HEK293 (cell line): ENCODE measurements around the gene DDX51.

Experiments used
- CTCF ChIA-PET: fragments of 350-600 bp; formaldehyde crosslinking; extraction: SDS; loops from one replicate; lab custom pipeline; 2021; ENCODE audit warnings: antibody characterized with exemption; lab: Yijun Ruan, JAX
- POLR2A ChIA-PET: fragments of 300-600 bp; formaldehyde crosslinking; extraction: SDS; loops from one replicate; lab custom pipeline; 2020; ENCODE audit warnings: antibody characterized with exemption, inconsistent platforms; lab: Yijun Ruan, JAX
- H3K27ac ChIP-seq: fragments of 200-500 bp; sonication (Bioruptor generic); 2 replicates; pipeline ENCODE4 v1.5.1; 2014; ENCODE audit warnings: low read depth, low read length, control low read depth, inconsistent platforms; ENCODE audit errors: extremely low read depth
- H3K36me3 ChIP-seq, 2 experiments: fragments of 200-500 bp in 1 of 2; sonication (Bioruptor generic) in 1 of 2; 1 replicate in 1 of 2; 2 replicates in 1 of 2; pipeline ENCODE4 v1.5.1; 2014 to 2017; ENCODE audit warnings: inconsistent platforms in 2 of 2, low read length in 2 of 2; ENCODE audit not compliant: control insufficient read depth in 2 of 2, insufficient read depth in 1 of 2
- H3K4me1 ChIP-seq: fragments of 200-500 bp; sonication (Bioruptor generic); 2 replicates; pipeline ENCODE4 v1.5.1; 2014; ENCODE audit warnings: mild to moderate bottlenecking, low read length, inconsistent platforms; ENCODE audit not compliant: control insufficient read depth, insufficient read depth
- H3K4me3 ChIP-seq: 2 replicates; pipeline ENCODE4 v1.5.1; 2011; ENCODE audit warnings: low read depth, mild to moderate bottlenecking, control low read depth, low read length, moderate library complexity
- H3K9me3 ChIP-seq: fragments of 200-500 bp; sonication (Bioruptor generic); 2 replicates; pipeline ENCODE4 v1.5.1; 2014; ENCODE audit warnings: low read depth, low read length, inconsistent platforms; ENCODE audit not compliant: control insufficient read depth, insufficient read depth
- EGR2 ChIP-seq: fragments of 450-650 bp; formaldehyde crosslinking; IDR thresholded peaks from 2 replicates; pipeline ENCODE4 v1.5.1; 2016; ENCODE audit warnings: low read depth, missing biosample characterization, missing genetic modification characterization
- GLI2 ChIP-seq: fragments of 450-650 bp; formaldehyde crosslinking; IDR thresholded peaks from 2 replicates; pipeline ENCODE4; 2017; ENCODE audit warnings: missing biosample characterization, missing genetic modification characterization, low read depth, borderline replicate concordance
- KLF7 ChIP-seq: fragments of 450-650 bp; formaldehyde crosslinking; IDR thresholded peaks from 2 replicates; pipeline ENCODE4 v1.5.1; 2016; ENCODE audit warnings: missing biosample characterization, missing genetic modification characterization, borderline replicate concordance
- KLF8 ChIP-seq: fragments of 450-650 bp; formaldehyde crosslinking; IDR thresholded peaks from 2 replicates; pipeline ENCODE4 v1.5.1; 2016; ENCODE audit warnings: missing biosample characterization, missing genetic modification characterization
- OVOL3 ChIP-seq: fragments of 450-650 bp; formaldehyde crosslinking; IDR thresholded peaks from 2 replicates; pipeline ENCODE4 v1.5.1; 2016; ENCODE audit warnings: missing biosample characterization, missing genetic modification characterization
- REPIN1 ChIP-seq: fragments of 450-650 bp; formaldehyde crosslinking; IDR thresholded peaks from 2 replicates; pipeline ENCODE4 v1.5.1; 2017; ENCODE audit warnings: missing biosample characterization, missing genetic modification characterization, low read depth
- ZFHX2 ChIP-seq: fragments of 450-650 bp; formaldehyde crosslinking; conservative IDR thresholded peaks from 2 replicates; pipeline ENCODE4 v1.5.1; 2016; ENCODE audit warnings: missing biosample characterization, missing genetic modification characterization
- ZFP69B ChIP-seq: fragments of 450-650 bp; formaldehyde crosslinking; IDR thresholded peaks from 2 replicates; pipeline ENCODE4 v1.5.1; 2016; ENCODE audit warnings: missing biosample characterization, missing genetic modification characterization
- ZNF266 ChIP-seq: fragments of 450-650 bp; formaldehyde crosslinking; IDR thresholded peaks from 2 replicates; pipeline ENCODE4 v1.5.1; 2016; ENCODE audit warnings: missing biosample characterization, missing genetic modification characterization, low read depth
- ZNF544 ChIP-seq: fragments of 450-650 bp; formaldehyde crosslinking; IDR thresholded peaks from 2 replicates; pipeline ENCODE4 v1.5.0; 2017; ENCODE audit warnings: missing biosample characterization, missing genetic modification characterization
- ZNF558 ChIP-seq: fragments of 450-650 bp; formaldehyde crosslinking; IDR thresholded peaks from 2 replicates; pipeline ENCODE4 v1.5.1; 2016; ENCODE audit warnings: missing biosample characterization, missing genetic modification characterization
- ZNF600 ChIP-seq: fragments of 450-650 bp; formaldehyde crosslinking; IDR thresholded peaks from 2 replicates; pipeline ENCODE4 v1.5.1; 2016; ENCODE audit warnings: missing biosample characterization, missing genetic modification characterization
- ZNF677 ChIP-seq: fragments of 450-650 bp; IDR thresholded peaks from 2 replicates; pipeline ENCODE4 v1.5.0; 2018; ENCODE audit warnings: missing biosample characterization, mild to moderate bottlenecking, missing genetic modification characterization, moderate library complexity
- ZNF776 ChIP-seq: fragments of 450-650 bp; formaldehyde crosslinking; IDR thresholded peaks from 2 replicates; pipeline ENCODE4 v1.5.0; 2017; ENCODE audit warnings: missing biosample characterization, missing genetic modification characterization, borderline replicate concordance
- TF ChIP-seq, protein P1 (sequence below): fragments of 450-650 bp; formaldehyde crosslinking; IDR thresholded peaks from 2 replicates; pipeline ENCODE4 v1.5.1; 2016; ENCODE audit warnings: missing biosample characterization, missing genetic modification characterization
- TF ChIP-seq, protein P2 (sequence below): fragments of 450-650 bp; formaldehyde crosslinking; IDR thresholded peaks from 2 replicates; pipeline ENCODE4 v1.5.1; 2016; ENCODE audit warnings: missing biosample characterization, missing genetic modification characterization
- TF ChIP-seq, protein P3 (sequence below): fragments of 450-650 bp; formaldehyde crosslinking; IDR thresholded peaks from 2 replicates; pipeline ENCODE4 v1.5.1; 2016; ENCODE audit warnings: missing biosample characterization, missing genetic modification characterization

DDX51 gene

DNA sequence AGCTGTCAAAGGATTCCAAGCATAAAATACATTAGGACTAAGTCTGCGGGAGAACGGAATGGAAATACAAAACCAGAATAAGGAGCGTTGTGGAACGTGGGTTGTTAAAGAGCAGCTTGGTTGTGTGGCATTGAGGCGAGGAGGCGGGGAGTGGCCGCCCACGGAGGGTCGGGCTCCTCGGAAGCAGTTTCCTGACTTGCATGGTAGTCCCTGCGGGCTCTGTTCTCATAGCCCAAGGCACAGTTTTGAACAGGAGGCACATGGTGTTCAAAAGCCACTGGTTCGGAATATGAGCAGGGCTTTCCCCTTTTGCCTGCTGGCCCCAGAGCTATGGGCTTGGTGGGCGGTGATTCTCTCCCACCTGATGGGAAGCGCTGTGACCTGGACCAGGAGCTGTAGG is 12.2 kb downstream of the DDX51 start:
- POLR2A ChIA-PET, result no interaction called here
- no peaks in the 10 kb centered on the region for H3K4me1 ChIP-seq
- 0 out of 2 replicates have a peak, but pooled peaks have one; percentile 24 for TF ChIP-seq ZFHX2
- no peak for TF ChIP-seq KLF7
- TF ChIP-seq EGR2 (tag by site-specific recombination), result peak; percentile 58
- TF ChIP-seq, protein P1, sequence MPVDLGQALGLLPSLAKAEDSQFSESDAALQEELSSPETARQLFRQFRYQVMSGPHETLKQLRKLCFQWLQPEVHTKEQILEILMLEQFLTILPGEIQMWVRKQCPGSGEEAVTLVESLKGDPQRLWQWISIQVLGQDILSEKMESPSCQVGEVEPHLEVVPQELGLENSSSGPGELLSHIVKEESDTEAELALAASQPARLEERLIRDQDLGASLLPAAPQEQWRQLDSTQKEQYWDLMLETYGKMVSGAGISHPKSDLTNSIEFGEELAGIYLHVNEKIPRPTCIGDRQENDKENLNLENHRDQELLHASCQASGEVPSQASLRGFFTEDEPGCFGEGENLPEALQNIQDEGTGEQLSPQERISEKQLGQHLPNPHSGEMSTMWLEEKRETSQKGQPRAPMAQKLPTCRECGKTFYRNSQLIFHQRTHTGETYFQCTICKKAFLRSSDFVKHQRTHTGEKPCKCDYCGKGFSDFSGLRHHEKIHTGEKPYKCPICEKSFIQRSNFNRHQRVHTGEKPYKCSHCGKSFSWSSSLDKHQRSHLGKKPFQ, result no peak
- no peak for TF ChIP-seq ZNF677 (tag by site-specific recombination)
- TF ChIP-seq ZNF558 (tag by site-specific recombination), result no peak
- peak; percentile 68 for TF ChIP-seq ZNF600
- no peak overlapping the region for H3K27ac ChIP-seq
- CTCF ChIA-PET, result no interaction called here
- peaks cover 0 to 23% of the 10 kb centered on the region in 2 experiments for H3K36me3 ChIP-seq
- no peaks in the 10 kb centered on the region for H3K9me3 ChIP-seq
- no peak overlapping the region for H3K4me3 ChIP-seq

DNA sequence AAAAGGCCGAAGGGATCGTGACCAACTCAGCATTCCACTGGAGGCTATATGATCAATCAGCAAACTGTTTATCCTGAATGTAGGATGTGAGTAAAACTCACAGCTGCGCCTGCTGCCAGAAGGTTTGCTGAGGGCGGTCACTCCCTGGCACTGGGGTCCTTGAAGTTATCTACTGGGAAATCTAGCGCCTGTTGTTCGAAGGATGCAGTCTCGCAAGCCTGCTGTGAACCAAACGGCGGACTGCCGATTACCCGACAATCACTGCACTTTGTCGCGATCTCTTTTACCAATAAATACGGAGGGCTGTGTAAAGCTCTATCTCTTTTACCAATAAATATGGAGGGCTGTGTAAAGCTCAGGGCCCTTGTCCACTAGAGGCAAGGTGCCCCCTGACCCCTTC is 12.9 kb downstream of the DDX51 start:
- TF ChIP-seq ZNF544 (tag by site-specific recombination), result peak; percentile 97
- TF ChIP-seq ZNF266 (tag by site-specific recombination), result no peak
- no peak for TF ChIP-seq ZFP69B (tag by site-specific recombination)

DNA sequence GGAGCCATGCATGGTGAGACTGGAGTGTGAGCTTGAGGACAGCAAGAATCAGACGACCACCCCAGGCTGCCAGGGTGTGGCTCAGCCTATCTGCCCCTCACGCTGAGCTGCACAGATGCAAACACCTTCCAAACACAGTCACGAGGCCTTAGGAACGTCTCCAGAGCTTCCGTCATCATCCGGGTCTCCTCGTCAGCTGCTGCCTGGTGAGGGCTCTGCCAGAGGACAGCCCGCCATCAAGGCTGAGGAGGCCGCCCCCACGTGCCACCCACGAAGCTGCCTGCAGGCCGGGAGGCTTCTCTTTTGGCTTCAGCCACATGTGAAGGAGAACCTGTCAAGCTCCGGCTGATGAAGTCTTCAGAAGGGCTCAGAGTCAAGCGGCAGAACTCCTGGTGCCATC is 13.4 kb downstream of the DDX51 start:
- no peak overlapping the region for H3K4me3 ChIP-seq
- no peaks in the 10 kb centered on the region for H3K9me3 ChIP-seq
- ChIA-PET CTCF (no interaction called here), POLR2A (no interaction called here)
- TF ChIP-seq ZFHX2 (peak; percentile 52; the same call in 1 of the 2 replicates), OVOL3 (tag by site-specific recombination) (no peak), EGR2 (tag by site-specific recombination) (peak; percentile 52; the same call in 1 of the 2 replicates), REPIN1 (no peak), GLI2 (no peak)
- TF ChIP-seq, protein P2, sequence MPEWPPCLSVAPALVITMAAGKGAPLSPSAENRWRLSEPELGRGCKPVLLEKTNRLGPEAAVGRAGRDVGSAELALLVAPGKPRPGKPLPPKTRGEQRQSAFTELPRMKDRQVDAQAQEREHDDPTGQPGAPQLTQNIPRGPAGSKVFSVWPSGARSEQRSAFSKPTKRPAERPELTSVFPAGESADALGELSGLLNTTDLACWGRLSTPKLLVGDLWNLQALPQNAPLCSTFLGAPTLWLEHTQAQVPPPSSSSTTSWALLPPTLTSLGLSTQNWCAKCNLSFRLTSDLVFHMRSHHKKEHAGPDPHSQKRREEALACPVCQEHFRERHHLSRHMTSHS (tag by site-specific recombination), result no peak
- peaks cover 0 to 36% of the 10 kb centered on the region in 2 experiments for H3K36me3 ChIP-seq
- no peak overlapping the region for H3K27ac ChIP-seq
- no peaks in the 10 kb centered on the region for H3K4me1 ChIP-seq

More for the DNA sequence above, 12.9 kb downstream of the DDX51 start:
- H3K4me1 ChIP-seq, result no peaks in the 10 kb centered on the region
- H3K36me3 ChIP-seq, result peaks cover 0 to 31% of the 10 kb centered on the region in 2 experiments; a peak in 2 of 3 replicates
- no peak overlapping the region for H3K27ac ChIP-seq
- POLR2A ChIA-PET, result no interaction called here
- no peak overlapping the region for H3K4me3 ChIP-seq
- CTCF ChIA-PET, result no interaction called here
- no peaks in the 10 kb centered on the region for H3K9me3 ChIP-seq

DNA sequence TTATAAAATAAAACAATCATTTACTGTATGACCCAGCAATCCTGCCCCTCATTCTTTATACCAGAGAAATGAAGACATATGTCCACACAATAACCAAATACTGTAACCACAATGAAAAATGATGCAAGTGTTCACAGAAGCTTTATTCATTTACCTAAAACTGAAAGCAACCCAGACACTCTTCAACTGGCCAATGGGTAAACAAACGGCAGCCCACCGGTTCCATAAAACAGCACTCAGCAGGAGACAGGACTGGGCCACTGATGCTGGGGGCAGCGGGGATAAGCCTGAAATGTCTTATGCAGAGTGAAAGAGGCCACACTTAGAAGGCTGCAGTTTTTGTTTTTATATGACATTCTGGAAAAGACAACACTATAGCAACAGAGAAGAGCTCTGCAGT is 15.1 kb downstream of the DDX51 start:
- no peak overlapping the region for H3K4me3 ChIP-seq
- H3K27ac ChIP-seq, result no peak overlapping the region
- ChIA-PET CTCF (no interaction called here), POLR2A (no interaction called here)
- TF ChIP-seq, protein P3, sequence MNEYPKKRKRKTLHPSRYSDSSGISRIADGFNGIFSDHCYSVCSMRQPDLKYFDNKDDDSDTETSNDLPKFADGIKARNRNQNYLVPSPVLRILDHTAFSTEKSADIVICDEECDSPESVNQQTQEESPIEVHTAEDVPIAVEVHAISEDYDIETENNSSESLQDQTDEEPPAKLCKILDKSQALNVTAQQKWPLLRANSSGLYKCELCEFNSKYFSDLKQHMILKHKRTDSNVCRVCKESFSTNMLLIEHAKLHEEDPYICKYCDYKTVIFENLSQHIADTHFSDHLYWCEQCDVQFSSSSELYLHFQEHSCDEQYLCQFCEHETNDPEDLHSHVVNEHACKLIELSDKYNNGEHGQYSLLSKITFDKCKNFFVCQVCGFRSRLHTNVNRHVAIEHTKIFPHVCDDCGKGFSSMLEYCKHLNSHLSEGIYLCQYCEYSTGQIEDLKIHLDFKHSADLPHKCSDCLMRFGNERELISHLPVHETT (tag by site-specific recombination), result no peak
- no peak for TF ChIP-seq ZNF776
- no peak for TF ChIP-seq KLF8 (tag by site-specific recombination)
- no peaks in the 10 kb centered on the region for H3K9me3 ChIP-seq
- H3K4me1 ChIP-seq, result no peaks in the 10 kb centered on the region
- H3K36me3 ChIP-seq, result peaks cover 11 to 53% of the 10 kb centered on the region in 2 experiments
